Urinary bladder (tissue), 4 donors: Measurements from ENCODE around the gene CHSY3. TPM values are rescaled to one million over a fixed set of nuclear protein-coding genes. Genes with fewer than 3 reads are reported as not detected.

Source experiments
- DNase-seq: peaks from one replicate; pipeline ENCODE4 v3.0.0-alpha.2; 2015; ENCODE audit errors: extremely low spot score
- H3K27ac ChIP-seq: one replicate; pipeline ENCODE4 v1.5.1; 2013; ENCODE audit warnings: low read depth, mild to moderate bottlenecking, moderate library complexity
- H3K36me3 ChIP-seq: one replicate; pipeline ENCODE4 v1.6.1; 2013; ENCODE audit warnings: mild to moderate bottlenecking, moderate library complexity; ENCODE audit not compliant: insufficient read depth
- H3K4me1 ChIP-seq: one replicate; pipeline ENCODE4 v1.6.1; 2013; ENCODE audit warnings: mild to moderate bottlenecking, moderate library complexity; ENCODE audit not compliant: insufficient read depth
- H3K4me3 ChIP-seq: one replicate; pipeline ENCODE4 v1.5.1; 2013; ENCODE audit warnings: low read depth, low read length
- WGBS: extraction: QIAGEN DNeasy Blood & Tissue Kit; methylation state at CpG from one replicate; pipeline ENCODE4 v1.1.7; 2013; 5-methylcytosine and 5-hydroxymethylcytosine counted together
- polyA plus RNA-seq: library from polyadenylated mRNA; stranded (reverse); fragments of 200-250 nt; gene quantifications from one replicate; pipeline ENCODE4 v1.2.3, GENCODE V29; 2013
- total RNA-seq: library from RNA; depleted of rRNA; stranded (reverse); fragments of >200 nt; gene quantifications from one replicate; pipeline ENCODE4 v1.2.3, GENCODE V29; 2014
- donor health status: healthy with polysubstance abuse.
- donor health status: healthy.

The CHSY3 gene
- total and polyA plus RNA-seq, 2 donors: 3.2 to 23.4 TPM

GRCh38 chr5:130138406-130139045 is 234.3 kb downstream of the CHSY3 start:
- DNase-seq: peak; percentile 13
- no peak overlapping the region for H3K27ac ChIP-seq
- H3K4me1 ChIP-seq: no peaks in the 10 kb centered on the region
- H3K4me3 ChIP-seq: no peak overlapping the region
- no peaks in the 10 kb centered on the region for H3K36me3 ChIP-seq

DNA sequence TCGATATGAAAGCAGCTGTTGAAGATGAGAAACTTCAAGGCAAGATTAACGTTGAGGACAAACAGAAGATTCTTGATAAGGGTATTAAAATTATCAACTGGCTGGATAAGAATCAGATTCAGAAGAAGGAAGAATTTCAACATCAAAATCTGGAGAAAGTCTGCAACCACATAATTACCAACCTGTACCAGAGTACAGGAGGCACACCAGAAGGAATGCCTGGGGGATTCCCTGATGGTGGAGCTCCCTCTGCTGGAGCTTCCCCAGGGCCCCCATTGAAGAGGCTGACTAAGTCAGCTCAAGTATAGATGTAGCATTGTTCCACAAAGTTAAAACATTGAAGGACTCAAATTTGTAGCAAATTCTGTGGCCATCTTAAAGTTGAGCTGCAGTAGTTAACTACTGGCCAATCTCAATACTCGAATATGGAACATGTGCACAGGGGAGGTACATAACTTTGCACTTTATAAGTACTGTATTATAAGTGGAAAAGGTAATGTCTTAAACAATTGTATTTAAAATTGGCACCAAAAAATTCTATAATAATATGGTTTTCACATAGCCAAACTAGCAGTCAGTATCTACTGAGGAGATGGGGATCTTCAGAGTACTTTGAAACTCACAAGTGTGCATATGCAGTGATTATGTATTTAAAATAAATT is 237.5 kb downstream of the CHSY3 start:
- H3K4me1 ChIP-seq: no peaks in the 10 kb centered on the region
- no peak overlapping the region for H3K4me3 ChIP-seq
- DNase-seq: no peak
- no peak overlapping the region for H3K27ac ChIP-seq
- WGBS: 64% methylated on average over 3 of the region's 3 CpGs
- H3K36me3 ChIP-seq: no peaks in the 10 kb centered on the region

- Histone ChIP-seq H3K27ac (no peak overlapping the region), H3K4me3 (no peak overlapping the region), H3K36me3 (no peaks in the 10 kb centered on the region), H3K4me1 (no peaks in the 10 kb centered on the region)
- no peak for DNase-seq
- WGBS: 29% methylated on average over 2 of the region's 2 CpGs
Observed at GRCh38 chr5:130151239-130151638, 247.0 kb downstream of the CHSY3 start.

GRCh38 chr5:130155345-130156011 is 251.2 kb downstream of the CHSY3 start:
- DNase-seq: no peak
- no peaks in the 10 kb centered on the region for H3K4me1 ChIP-seq
- no peak overlapping the region for H3K27ac ChIP-seq
- H3K36me3 ChIP-seq: no peaks in the 10 kb centered on the region
- WGBS: 21% methylated on average over 5 of the region's 5 CpGs
- H3K4me3 ChIP-seq: no peak overlapping the region

- DNase-seq: no peak
- Histone ChIP-seq H3K36me3 (no peaks in the 10 kb centered on the region), H3K4me1 (no peaks in the 10 kb centered on the region), H3K4me3 (no peak overlapping the region), H3K27ac (no peak overlapping the region)
- WGBS: 91% methylated on average over 3 of the region's 3 CpGs
Observed at GRCh38 chr5:130158036-130158435, 253.8 kb downstream of the CHSY3 start.

GRCh38 chr5:130159968-130160367 is 255.7 kb downstream of the CHSY3 start:
- Histone ChIP-seq H3K4me1 (no peaks in the 10 kb centered on the region), H3K36me3 (no peaks in the 10 kb centered on the region), H3K27ac (no peak overlapping the region), H3K4me3 (no peak overlapping the region)
- WGBS: 94% methylated on average over 3 of the region's 3 CpGs
- no peak for DNase-seq

GRCh38 chr5:130164966-130165365 is 260.7 kb downstream of the CHSY3 start:
- no peaks in the 10 kb centered on the region for H3K4me1 ChIP-seq
- 86% methylated on average over 3 of the region's 3 CpGs for WGBS
- H3K27ac ChIP-seq: no peak overlapping the region
- no peak for DNase-seq
- no peaks in the 10 kb centered on the region for H3K36me3 ChIP-seq
- H3K4me3 ChIP-seq: no peak overlapping the region

DNA sequence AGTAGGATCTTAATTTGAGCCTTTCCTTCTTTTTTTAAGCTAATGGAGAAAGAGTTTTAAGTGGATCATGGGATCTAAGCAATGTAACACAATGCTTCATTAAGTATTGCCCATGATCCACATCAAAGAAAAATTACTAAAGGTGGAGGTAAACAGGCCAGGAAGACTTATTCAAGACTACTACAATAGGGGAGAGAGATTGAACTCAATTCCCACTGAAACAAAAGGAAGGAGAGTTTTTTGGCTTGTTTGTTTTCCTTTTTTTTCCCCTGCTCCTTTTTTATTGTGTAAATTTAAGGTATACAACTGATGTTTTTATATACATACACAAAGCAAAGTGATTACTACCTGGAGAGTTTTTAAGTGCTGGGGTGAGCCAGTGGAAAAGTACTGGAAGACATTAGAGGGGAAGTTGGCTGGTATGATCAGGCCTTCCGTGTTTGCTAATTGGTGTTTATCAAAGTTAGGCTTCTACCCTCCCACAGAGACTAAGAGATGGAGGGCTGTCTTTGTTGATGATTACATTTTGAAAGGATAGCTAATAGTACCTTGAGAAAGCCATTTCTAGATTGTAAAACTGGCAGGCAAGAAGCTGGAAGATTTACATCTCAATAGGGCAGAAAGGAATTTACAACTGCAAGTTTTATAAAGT is 262.7 kb downstream of the CHSY3 start:
- no peaks in the 10 kb centered on the region for H3K36me3 ChIP-seq
- 53% methylated on average over 1 of the region's 1 CpG for WGBS
- no peaks in the 10 kb centered on the region for H3K4me1 ChIP-seq
- no peak overlapping the region for H3K4me3 ChIP-seq
- DNase-seq: no peak
- no peak overlapping the region for H3K27ac ChIP-seq

DNA sequence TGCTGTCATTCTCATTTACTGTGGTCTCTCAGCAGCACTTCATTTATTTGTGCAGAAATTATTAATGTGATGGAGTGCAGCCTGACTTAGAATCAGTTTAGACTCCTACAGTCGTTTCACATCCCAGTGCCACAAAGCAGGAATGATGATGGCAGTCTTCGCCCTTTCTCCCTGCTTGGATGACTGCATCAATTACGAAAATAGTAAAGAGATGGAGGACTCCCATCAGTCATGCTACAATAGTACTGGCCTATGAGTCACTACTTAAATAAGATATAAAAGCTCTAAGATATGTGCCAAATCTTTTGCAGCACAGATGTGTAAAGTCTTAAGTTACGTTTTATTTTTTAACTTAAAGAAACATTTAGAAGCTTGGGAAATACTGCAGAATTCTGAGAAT is 263.9 kb downstream of the CHSY3 start:
- H3K4me1 ChIP-seq: no peaks in the 10 kb centered on the region
- H3K27ac ChIP-seq: no peak overlapping the region
- H3K4me3 ChIP-seq: no peak overlapping the region
- 53% methylated on average over 4 of the region's 4 CpGs for WGBS
- DNase-seq: no peak
- H3K36me3 ChIP-seq: no peaks in the 10 kb centered on the region

DNA sequence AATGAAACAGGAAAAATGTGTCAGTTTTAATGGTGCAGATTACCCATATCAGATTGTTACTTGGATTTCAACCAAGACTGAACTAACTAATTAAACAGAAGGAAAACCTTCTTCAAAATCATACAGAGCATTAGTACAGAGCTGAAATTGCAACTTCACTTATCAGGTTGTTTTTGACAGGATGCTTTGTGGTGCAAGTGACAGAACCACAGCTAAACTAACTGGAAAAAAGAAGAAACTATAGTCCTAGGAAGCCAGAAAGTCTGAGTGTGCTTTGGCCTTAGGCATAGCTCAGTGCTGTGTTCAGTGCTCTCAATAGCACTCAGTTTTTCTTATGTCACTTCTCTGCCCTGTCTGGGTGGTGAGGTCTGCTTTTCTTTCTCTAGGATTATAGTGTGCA is 267.4 kb downstream of the CHSY3 start:
- H3K36me3 ChIP-seq: no peaks in the 10 kb centered on the region
- DNase-seq: no peak
- no peak overlapping the region for H3K4me3 ChIP-seq
- no peaks in the 10 kb centered on the region for H3K4me1 ChIP-seq
- no peak overlapping the region for H3K27ac ChIP-seq

DNA sequence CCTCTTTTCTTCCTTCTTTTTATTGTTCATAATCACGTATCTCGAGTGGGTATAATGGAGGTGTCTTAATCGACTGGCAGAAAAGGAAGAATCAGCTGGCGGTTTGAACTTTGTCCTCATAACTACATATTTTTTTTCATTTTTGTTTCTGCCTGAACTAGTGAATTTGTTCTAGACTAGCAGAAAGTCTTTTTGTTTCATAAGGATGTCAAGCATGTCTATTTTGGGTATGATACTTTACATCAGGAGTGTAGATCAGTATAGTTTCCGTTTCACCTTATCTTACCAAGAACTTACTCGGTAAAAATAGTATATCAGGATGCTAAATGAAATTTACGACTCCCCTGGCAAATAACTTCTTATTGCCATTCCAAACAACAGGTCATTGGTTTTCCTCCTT is 278.9 kb downstream of the CHSY3 start:
- no peaks in the 10 kb centered on the region for H3K4me1 ChIP-seq
- H3K4me3 ChIP-seq: no peak overlapping the region
- DNase-seq: no peak
- peaks cover 2% of the 10 kb centered on the region for H3K36me3 ChIP-seq
- WGBS: 87% methylated on average over 7 of the region's 7 CpGs
- H3K27ac ChIP-seq: no peak overlapping the region

- no peak for DNase-seq
- WGBS: 92% methylated on average over 4 of the region's 4 CpGs
- no peaks in the 10 kb centered on the region for H3K4me1 ChIP-seq
- H3K4me3 ChIP-seq: no peak overlapping the region
- H3K36me3 ChIP-seq: no peaks in the 10 kb centered on the region
- no peak overlapping the region for H3K27ac ChIP-seq
Observed at GRCh38 chr5:130189961-130190360, 285.7 kb downstream of the CHSY3 start.

GRCh38 chr5:130198927-130199326 is 294.7 kb downstream of the CHSY3 start:
- Histone ChIP-seq H3K36me3 (no peaks in the 10 kb centered on the region), H3K4me1 (no peaks in the 10 kb centered on the region), H3K27ac (no peak overlapping the region), H3K4me3 (no peak overlapping the region)
- no peak for DNase-seq
- 84% methylated on average over 3 of the region's 3 CpGs for WGBS

GRCh38 chr5:130206686-130207085 is 302.4 kb downstream of the CHSY3 start:
- Histone ChIP-seq H3K4me3 (no peak overlapping the region), H3K4me1 (no peaks in the 10 kb centered on the region)
- WGBS: 84% methylated on average over 2 of the region's 2 CpGs

More at GRCh38 chr5:130206686-130207085, 302.4 kb downstream of the CHSY3 start:
- no peak overlapping the region for H3K27ac ChIP-seq
- no peak for DNase-seq
- no peaks in the 10 kb centered on the region for H3K36me3 ChIP-seq
